GM18508 (cell line): Measurements from ENCODE around the gene ATXN2.

Experiments used
- ATAC-seq: cut with Tn5 transposase; IDR thresholded peaks from one replicate; pipeline ENCODE4 v1.9.1; 2021; ENCODE audit warnings: moderate number of reproducible peaks; ENCODE audit not compliant: insufficient read depth, unreplicated experiment

ATXN2 gene

DNA sequence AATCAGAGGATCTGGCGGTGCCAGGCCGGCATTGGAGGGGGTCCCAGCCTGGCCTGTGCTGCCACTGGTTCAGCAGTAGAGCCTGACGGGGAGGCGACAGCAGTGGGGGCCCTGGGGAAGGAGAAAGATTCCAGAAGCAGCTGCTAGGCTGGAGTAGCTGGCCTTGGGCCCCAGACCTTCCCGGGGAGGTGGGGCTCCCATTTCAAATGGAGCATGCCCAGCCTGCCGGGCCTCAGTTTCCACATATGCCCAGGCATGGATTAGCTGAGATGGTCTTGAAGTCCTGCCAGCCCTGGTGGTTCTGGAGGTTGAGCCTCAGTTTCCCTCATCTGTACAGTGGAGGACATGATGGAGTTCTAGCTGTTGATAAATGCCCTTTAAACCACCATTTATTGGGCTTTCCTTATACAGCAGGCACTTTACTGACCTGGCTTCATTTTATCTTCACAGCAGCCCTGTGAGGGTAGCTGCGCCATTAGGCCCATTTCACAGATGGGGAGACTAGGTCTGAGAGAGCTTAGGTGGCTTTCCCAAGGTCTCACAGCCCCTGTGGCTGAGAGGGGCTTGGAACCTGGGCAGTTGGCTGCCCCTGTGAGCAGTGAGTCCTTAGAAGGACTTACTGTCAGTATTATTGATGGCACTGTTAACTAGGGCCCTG is 171.6 kb downstream of the ATXN2 start:
- no peak for ATAC-seq

DNA sequence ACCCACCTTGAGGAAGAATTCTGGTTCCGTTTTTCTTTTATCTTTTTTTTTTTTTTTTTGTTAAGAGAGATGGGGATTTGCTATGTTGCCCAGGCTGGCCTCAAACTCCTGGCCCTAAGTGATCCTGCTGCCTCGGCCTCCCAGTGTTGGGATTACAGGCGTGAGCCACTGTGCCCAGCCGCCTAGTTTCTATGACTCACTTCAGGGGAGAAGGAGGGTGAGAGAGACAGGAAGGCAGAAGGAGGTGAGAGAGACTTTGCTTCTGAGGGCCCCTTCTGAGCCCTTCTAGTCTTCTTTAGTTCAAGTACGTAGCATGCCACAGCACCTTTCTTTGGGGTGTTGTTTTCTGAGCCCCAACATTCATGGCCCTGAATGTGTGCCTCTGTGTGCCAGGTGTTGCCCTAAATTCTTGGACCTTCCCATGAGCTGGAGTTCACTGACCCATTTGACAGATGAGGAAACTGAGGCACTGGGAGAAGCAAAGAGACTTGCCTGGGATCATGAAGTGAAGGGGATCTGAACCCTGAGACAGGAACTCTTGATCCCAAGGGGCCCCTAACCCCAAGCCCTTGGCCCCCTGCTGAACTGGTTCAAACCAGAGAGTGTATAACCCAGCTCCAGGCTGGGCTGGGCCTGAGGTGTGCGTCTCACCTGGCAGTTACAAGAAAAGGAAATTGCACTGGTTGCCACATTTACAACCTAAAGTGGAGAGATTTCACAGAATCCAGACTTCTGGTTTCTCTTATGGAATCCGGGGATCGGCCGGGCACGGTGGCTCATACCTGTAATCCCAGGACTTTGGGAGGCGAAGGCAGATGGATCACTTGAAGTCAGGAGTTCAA is 172.6 kb downstream of the ATXN2 start:
- ATAC-seq, result no peak

DNA sequence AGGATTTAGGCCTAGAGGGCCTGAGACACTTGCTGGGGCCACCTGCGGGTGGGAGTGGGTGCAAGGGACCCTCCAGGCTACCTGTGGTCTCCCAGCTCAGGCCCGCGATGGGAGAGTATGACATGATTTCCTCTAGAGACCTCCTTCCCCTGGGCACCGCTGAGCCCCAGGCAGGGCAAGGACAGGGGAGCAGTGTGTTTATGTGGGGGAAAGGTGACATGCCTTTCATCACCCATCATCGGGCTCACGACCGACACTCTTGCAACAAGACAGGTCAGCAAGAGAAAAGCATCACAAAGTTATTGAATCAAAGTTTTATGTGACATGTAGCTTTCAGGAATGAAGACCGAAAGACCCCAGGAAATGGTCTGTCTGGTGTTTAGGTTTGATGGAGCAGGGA is 173.5 kb downstream of the ATXN2 start:
- no peak for ATAC-seq

DNA sequence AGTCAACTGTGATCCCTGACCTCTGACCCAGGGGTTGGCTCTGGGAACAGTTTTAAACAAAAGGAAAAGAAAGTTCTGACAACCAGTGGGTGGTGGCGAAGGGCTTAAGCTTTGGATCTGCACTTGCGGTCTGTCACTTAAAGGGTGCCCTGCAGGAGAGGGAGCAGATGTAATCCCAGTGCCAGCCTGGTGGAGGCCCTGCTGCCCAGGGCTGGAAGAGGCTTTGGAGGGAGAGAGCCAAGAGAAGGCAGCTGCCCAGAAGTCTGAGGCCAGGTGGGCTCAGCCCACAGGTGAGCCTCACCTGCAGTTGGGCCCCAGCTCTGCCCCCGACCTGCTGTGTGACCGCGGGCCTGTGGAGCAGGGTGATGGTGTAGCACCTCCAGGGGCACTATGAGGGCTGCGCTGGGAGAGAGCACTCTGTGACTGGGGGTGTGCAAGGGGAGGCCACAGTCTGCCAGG is 174.3 kb downstream of the ATXN2 start:
- no peak for ATAC-seq

DNA sequence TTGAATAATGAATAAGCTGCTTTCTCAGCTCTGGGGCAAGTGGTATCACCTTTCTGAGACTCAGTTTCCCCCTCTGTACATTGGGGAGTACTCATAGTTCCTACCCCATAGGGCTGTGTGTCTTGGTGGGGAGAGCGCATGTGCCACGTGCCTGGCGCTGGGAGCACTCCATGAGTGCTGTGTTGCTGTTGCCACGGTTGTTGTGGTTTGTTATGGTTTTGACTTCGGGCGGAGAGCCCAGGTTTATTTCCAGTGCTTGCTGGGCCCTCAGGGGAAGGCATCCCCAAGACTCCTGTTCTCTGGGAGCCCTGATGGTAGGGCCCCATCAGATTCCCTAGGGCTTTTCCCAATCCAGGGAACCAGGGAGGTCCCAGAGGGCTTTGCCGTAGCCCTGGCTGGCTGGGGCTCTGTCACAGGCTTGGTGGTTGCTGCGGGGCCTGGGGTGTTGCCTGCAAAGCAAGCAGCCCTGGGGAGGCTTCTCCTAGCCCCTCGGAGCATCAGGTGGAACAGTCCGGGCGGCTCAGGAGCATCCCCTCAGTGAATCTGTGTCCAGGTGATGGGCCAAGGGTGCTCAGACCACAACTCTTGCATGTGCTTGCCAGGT is 174.8 kb downstream of the ATXN2 start:
- no peak for ATAC-seq

DNA sequence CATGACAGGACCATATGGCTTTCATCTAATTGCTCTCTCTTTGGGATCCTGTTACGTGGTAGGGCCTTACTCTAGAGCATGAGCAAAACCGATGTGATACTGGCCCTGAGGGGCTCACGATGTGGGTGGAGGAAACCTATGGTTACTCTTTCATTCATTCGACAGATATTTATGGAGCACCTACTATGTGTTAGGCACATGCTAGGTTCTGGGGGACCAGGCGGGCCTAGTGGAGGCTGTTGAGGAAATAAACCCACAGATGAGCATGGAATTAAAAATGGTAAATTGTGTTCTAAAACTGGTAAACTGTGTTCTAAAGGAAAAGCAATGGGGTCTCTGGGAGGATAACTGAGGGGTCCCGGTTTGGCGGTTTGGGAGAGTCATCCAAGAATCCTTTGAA is 178.6 kb downstream of the ATXN2 start:
- ATAC-seq, result no peak

DNA sequence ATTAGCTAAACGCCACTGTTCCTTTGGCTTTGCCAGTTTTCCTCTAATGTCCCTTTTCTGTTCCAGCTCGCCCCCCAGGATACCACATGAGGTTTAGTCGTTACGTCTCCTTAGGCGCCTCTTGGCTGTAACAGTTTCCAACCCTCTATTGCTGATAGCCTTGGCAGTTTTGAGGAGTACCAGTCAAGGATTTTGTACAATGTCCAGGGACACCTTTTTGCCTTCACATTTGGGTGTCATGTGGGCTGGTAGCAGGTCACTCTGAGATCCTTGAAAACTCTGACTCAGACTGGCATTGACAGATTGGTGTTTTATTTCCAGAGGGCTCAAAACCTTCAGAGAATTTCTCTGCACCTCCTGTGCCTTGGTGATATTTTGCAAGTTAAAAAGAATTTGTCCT is 179.3 kb downstream of the ATXN2 start:
- ATAC-seq, result no peak

DNA sequence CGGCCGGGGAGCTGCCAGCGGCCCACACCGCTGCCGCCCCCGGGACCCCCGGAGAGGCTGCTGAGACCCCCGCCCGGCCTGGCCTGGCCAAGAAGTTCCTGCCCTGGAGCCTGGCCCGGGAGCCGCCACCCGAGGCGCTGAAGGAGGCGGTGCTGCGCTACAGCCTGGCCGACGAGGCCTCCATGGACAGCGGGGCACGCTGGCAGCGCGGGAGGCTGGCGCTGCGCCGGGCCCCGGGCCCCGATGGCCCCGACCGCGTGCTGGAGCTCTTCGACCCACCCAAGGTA is 180.6 kb downstream of the ATXN2 start:
- no peak for ATAC-seq

DNA sequence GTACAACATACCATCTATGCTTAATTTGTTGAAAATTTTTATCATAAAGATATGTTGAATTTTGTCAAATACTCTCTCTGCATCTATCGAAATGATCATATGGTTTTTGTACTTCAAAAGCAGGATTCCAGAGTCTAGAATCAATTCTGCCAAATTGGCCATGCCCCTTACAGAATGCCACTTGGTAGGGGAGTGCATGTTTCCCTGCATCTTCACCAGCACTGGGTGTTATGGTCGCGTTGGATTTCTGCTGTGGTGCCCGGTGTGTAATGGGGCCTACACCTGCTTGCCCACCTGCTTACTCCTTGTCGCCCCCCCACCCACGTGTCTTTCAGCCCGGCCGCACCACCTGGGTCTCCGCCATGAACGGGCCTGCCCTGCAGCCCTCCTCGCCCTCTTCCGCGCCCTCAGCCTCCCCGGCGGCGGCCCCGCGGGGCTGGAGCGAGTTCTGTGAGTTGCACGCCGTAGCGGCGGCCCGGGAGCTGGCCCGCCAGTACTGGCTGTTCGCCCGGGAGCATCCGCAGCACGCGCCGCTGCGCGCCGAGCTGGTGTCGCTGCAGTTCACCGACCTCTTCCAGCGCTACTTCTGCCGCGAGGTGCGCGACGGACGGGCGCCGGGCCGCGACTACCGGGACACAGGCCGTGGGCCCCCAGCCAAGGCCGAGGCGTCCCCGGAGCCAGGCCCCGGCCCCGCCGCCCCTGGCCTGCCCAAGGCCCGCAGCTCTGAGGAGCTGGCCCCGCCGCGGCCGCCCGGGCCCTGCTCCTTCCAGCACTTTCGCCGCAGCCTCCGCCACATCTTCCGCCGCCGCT is 181.1 kb downstream of the ATXN2 start:
- ATAC-seq, result no peak

DNA sequence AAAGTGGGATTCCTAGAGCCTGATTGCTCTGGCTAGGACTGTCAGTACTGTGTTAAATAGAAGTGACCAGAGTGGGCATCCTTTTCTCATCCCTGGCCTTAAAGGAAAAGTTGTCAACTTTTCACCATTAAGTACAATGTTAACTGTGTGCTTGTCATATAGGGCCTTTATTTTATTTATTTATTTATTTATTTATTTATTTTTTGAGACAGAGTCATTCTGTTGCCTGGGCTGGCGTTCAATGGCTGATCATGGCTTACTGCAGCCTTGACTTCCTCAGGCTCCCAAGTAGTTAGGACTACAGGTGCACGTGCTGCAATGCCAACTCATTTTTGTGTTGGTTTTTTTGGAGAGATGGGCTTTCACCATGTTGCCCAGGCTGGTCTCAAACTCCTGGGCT is 181.8 kb downstream of the ATXN2 start:
- no peak for ATAC-seq

DNA sequence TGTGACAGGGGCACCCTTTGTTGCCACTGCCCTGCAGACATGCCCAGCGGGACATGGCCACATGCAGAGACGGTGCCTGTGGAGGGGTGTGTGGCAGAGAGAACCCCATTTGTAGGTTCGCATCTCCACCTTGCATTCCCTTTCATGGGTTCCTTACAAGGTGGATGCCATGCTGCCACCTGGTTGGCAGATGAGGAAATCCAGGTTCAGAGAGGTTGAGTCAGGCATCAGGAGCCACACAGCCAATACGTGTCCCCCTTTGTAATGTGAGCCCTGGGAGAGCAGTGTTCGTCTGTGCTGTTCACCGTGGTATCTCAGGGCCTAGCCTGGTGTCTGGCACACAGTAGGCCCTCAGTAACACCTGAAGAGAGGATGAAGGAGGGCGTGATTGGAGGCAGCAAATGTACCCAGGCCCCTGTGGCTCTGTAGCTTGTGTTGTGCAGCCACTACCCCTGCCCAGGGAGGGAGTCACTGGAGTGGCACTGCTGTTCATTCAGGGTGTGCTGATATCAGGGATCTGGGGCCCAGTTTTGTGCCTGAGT is 184.3 kb downstream of the ATXN2 start:
- ATAC-seq, result no peak

DNA sequence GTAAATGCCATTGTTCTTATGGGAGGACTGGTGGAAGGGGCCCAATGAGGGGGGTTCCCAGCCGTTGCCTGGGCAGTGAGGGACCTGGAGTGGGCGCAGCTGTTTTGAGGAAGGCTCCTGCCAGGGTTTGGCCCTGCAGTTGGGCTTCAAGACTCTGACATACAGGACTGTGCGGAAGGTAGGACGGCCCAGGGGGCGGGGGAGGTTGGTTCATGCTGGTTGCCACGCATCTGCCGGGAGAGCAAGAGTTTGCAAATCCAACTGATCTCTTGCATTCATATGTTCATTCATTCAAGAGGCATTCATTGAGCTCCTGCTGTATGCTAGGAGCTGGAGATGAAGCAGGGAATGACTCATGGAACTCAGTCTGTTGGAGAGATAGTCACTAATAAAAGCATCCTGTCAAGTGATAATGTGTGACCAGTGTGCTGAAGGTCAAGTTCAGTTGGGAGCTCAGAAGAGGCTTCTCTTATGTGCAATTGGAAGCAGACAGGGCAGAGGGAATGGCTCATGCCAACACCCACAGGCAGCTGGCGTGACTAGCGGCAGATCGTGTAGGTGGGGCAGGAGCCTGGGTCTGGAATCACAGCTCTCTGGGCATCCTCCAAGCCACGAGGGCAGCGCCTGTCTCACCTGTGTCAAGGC is 185.6 kb downstream of the ATXN2 start:
- ATAC-seq, result no peak

DNA sequence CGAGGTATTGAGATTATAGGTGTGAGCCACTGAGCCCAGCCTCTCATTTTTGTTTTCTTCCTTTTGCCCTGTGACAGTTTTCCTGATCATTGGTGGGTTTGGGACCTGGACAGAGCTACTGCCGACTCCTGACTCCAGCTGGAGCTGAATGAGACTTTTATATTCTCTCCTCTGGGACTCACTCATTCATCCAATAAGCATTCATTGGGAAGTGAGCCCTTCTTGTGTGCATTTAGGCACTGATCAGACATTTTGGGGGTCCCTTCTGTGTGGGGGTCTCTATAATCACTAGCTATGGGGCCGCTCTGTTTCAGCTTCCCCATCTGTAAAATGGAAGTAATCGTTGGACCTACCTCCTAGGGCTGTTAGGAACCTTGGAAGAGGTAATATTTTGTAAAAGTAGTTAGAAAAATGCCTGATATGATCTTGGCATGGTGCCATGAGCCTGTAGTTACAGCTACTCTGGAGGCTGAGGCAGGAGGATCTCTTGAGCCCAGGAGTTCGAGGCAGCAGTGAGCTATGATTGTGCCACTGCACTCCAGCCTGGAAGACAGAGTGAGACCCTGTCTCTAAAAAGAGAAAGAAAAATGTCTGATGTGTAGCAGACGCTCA is 186.2 kb downstream of the ATXN2 start:
- ATAC-seq, result no peak

DNA sequence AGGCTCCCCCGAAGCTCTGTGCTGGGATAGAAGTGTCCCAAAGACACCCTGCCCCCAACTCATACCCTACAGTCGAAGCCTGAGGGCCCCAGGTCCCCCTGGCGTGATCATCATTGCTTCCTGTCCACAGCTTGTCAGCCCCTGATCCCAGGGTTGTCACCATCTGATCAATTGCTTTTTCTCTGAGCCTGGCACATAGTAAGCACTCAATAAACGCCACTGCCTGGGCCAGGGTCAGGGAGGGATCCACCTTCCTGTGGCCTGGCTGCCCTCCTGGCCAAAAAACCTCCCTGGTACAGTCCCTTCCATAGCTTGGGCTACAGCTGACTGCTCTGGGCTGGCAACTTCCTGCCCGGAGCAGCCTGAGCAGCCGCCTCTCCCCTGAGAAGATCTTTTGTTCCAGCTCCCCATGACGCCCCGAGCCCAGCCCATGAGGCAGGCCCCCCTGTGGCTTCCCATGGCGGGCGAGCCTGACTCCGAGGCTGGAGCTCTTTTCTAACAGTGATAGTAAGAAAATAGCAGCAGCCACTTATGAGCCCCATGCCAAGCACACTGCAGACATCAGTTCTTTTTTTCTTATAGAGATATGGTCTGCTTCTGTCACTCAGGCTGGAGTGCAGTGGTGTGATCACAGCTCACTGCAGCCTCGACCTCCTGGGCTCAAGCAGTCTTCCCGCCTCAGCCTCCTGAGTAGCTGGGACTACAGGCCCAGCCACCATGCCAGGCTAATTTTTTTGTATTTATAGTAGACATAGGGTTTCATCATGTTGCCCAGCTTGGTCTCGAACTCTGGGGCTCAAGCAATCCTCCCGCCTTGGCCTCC is 186.9 kb downstream of the ATXN2 start:
- ATAC-seq, result no peak

DNA sequence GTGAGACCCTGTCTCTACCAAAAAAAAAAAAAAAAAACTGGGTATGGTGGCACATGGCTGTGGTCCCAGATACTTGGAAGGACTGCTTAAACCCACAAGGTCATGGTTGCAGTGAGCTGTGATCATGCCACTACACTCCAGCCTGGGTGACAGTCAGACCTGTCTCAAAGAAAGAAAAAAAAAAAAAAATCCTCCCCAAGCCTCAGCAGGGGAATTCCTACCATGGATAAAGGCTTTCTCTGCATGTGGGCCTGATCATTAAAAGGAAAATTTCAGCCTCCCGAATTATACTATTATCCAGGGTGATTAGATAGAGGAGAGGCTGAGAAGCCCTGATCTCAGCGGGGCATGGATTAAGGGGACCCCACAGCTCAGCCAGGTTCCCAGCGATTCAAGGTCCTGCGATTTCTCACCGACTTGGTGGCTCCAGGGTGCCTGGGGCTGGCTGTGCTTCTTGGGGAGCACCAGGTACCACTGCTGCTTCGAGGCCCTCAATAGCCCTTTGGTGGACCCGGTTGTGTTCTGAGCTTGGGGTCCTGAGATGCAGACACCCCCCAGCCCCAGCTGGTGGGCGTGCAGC is 187.8 kb downstream of the ATXN2 start:
- no peak for ATAC-seq

DNA sequence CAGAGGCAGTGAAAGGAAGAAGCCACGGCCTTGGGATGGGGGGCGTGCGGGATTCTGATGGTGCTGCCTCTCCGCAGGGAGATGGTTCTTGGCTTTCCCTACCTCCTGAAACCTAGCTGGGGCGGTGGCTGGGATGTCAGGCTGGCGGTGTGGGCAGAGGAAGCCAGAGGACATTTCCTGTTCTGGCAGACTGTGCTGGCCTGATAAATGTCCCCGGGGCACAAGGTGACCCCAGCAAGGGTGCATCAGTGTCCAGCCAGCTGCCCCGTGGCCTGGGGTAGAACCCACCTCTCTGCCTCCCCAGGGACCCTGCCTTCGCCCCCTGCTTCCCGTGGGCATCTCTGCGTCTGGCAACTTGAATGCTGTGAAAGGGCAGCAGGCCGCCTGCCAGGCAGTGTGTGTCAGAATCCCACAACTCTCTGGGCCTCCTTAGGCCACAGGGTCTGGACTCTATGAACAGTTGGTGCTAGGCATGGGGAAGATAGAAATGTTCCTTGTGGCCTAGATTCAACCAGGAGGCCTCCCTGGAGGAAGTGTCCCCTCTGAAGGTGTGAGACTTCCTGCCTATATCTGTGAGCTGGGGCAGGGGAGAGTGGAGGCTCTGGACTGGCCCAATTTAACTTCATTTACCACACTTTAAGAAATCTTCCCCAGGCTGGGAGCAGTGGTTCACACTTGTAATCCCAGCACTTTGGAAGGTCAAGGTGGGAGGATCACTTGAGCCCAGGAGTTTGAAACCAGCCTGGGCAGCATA is 188.5 kb downstream of the ATXN2 start:
- no peak for ATAC-seq

DNA sequence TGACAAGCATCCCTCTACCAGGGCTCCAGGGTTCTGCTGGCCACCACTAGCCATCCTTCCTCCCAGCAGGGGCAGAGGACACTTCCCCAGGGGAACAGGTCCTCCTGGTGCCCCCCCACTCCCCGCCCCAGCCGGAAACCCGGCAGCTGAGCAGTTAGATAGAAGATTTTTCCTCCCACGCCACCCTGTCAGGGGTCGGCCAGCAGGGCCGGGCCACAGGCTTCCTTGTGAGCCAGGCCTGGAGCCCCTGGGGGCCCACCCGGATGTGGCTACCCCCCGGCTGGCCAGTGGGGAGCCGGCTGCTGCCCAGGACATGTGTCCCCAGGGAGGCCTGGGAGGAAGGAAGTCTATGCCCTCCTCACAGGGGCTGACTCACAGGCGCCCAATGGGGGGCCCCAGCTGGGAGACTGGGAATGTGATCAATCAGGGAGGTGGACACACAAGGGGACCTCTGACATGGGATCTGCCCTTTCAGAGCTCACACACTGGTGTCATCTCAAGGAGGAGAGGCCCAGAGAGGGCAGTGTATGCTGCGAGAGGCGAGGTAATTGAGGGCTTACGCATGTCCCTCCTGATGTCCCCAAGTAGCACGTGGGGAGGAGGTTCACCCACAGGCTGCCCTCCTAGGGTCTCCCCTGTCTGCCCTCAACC is 189.2 kb downstream of the ATXN2 start:
- no peak for ATAC-seq
